ENCODE measurements around the gene MAML2. TPM values are rescaled to one million over a fixed set of nuclear protein-coding genes. Genes with fewer than 3 reads are reported as not detected.

The MAML2 gene
- total and polyA plus RNA-seq, 4 donors: 0.56 to 2.1 (median 1.4) TPM

GRCh38 chr11:96144553-96144952 lies 198.4 kb downstream of the MAML2 start:
- H3K4me3 ChIP-seq (ENCODE audit: low read depth in 1 of 3, low read length in 3 of 3): no peak overlapping the region
- TF ChIP-seq RXRA (IDR thresholded peaks at IDR 0.05) (no peak), YY1 (IDR thresholded peaks at IDR 0.05) (no peak), JUND (IDR thresholded peaks at IDR 0.05) (no peak), HNF4A (conservative IDR thresholded peaks at IDR 0.05) (no peak), MAX (IDR thresholded peaks at IDR 0.05) (no peak), NR2F2 (IDR thresholded peaks at IDR 0.05) (no peak), FOXA1 (IDR thresholded peaks at IDR 0.05) (no peak), HNF4G (IDR thresholded peaks at IDR 0.05) (no peak), SP1 (IDR thresholded peaks at IDR 0.05) (no peak), TAF1 (conservative IDR thresholded peaks at IDR 0.05) (no peak), GABPA (IDR thresholded peaks at IDR 0.05 in 1 of 2, conservative IDR thresholded peaks at IDR 0.05 in 1 of 2) (no peak), CTCF (IDR thresholded peaks at IDR 0.05; ENCODE audit: low read depth, low read length, missing input control) (no peak), FOXA2 (IDR thresholded peaks at IDR 0.05) (no peak), RAD21 (IDR thresholded peaks at IDR 0.05) (no peak), EGR1 (IDR thresholded peaks at IDR 0.05; ENCODE audit: low read depth in 2 of 2) (no peak)
- TF ChIP-seq, protein P1, sequence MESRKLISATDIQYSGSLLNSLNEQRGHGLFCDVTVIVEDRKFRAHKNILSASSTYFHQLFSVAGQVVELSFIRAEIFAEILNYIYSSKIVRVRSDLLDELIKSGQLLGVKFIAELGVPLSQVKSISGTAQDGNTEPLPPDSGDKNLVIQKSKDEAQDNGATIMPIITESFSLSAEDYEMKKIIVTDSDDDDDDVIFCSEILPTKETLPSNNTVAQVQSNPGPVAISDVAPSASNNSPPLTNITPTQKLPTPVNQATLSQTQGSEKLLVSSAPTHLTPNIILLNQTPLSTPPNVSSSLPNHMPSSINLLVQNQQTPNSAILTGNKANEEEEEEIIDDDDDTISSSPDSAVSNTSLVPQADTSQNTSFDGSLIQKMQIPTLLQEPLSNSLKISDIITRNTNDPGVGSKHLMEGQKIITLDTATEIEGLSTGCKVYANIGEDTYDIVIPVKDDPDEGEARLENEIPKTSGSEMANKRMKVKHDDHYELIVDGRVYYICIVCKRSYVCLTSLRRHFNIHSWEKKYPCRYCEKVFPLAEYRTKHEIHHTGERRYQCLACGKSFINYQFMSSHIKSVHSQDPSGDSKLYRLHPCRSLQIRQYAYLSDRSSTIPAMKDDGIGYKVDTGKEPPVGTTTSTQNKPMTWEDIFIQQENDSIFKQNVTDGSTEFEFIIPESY (IDR thresholded peaks at IDR 0.05): no peak
- TF ChIP-seq, protein P2, sequence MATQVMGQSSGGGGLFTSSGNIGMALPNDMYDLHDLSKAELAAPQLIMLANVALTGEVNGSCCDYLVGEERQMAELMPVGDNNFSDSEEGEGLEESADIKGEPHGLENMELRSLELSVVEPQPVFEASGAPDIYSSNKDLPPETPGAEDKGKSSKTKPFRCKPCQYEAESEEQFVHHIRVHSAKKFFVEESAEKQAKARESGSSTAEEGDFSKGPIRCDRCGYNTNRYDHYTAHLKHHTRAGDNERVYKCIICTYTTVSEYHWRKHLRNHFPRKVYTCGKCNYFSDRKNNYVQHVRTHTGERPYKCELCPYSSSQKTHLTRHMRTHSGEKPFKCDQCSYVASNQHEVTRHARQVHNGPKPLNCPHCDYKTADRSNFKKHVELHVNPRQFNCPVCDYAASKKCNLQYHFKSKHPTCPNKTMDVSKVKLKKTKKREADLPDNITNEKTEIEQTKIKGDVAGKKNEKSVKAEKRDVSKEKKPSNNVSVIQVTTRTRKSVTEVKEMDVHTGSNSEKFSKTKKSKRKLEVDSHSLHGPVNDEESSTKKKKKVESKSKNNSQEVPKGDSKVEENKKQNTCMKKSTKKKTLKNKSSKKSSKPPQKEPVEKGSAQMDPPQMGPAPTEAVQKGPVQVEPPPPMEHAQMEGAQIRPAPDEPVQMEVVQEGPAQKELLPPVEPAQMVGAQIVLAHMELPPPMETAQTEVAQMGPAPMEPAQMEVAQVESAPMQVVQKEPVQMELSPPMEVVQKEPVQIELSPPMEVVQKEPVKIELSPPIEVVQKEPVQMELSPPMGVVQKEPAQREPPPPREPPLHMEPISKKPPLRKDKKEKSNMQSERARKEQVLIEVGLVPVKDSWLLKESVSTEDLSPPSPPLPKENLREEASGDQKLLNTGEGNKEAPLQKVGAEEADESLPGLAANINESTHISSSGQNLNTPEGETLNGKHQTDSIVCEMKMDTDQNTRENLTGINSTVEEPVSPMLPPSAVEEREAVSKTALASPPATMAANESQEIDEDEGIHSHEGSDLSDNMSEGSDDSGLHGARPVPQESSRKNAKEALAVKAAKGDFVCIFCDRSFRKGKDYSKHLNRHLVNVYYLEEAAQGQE (IDR thresholded peaks at IDR 0.05): no peak
- TF ChIP-seq, protein P3, sequence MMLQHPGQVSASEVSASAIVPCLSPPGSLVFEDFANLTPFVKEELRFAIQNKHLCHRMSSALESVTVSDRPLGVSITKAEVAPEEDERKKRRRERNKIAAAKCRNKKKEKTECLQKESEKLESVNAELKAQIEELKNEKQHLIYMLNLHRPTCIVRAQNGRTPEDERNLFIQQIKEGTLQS (IDR thresholded peaks at IDR 0.05): no peak
- no peak overlapping the region for H3K9ac ChIP-seq (ENCODE audit: low read depth in 1 of 2, low read length in 2 of 2)
- no peaks in the 10 kb centered on the region for H3K27me3 ChIP-seq (ENCODE audit: control insufficient read depth in 4 of 4, insufficient read depth in 4 of 4, low read length in 3 of 4)
- no peaks in the 10 kb centered on the region for H3K4me1 ChIP-seq (ENCODE audit: control insufficient read depth in 4 of 4, insufficient read depth in 4 of 4, low read length in 3 of 4)
- no peak overlapping the region for H3K27ac ChIP-seq (ENCODE audit: low read depth in 1 of 2, low read length in 2 of 2)
- 87% methylated on average over 2 of the region's 2 CpGs for WGBS
- DNase-seq (ENCODE audit: low spot score): no peak
- no peaks in the 10 kb centered on the region for H3K36me3 ChIP-seq (ENCODE audit: control insufficient read depth in 4 of 4, insufficient read depth in 3 of 4, low read depth in 1 of 4, low read length in 3 of 4)
- no peaks in the 10 kb centered on the region for H3K9me3 ChIP-seq (ENCODE audit: control insufficient read depth in 4 of 4, low read length in 3 of 4)

Data from liver (tissue), 9 donors.